ENCODE results near the gene PRMT3.

The PRMT3 gene

DNA sequence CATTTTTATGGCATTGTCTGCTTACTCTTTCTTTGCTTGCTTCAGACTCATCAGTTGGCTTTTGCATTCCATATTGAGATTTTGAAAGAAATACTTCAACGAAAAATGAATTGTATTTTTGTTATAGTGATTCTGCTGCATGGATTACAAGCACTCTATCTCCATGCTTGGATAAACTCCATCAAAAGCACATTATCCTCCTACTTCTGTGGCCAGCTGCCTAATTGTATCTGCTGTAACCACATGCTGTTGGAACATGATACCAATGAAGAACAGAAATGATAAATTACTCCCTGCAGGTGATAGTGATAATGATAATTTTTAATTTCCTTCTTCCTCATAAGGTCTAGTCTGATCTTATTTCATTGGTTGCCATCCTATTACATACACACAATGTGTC is 100.8 kb downstream of the PRMT3 start:
- TF ChIP-seq, protein P1, sequence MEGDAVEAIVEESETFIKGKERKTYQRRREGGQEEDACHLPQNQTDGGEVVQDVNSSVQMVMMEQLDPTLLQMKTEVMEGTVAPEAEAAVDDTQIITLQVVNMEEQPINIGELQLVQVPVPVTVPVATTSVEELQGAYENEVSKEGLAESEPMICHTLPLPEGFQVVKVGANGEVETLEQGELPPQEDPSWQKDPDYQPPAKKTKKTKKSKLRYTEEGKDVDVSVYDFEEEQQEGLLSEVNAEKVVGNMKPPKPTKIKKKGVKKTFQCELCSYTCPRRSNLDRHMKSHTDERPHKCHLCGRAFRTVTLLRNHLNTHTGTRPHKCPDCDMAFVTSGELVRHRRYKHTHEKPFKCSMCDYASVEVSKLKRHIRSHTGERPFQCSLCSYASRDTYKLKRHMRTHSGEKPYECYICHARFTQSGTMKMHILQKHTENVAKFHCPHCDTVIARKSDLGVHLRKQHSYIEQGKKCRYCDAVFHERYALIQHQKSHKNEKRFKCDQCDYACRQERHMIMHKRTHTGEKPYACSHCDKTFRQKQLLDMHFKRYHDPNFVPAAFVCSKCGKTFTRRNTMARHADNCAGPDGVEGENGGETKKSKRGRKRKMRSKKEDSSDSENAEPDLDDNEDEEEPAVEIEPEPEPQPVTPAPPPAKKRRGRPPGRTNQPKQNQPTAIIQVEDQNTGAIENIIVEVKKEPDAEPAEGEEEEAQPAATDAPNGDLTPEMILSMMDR (IDR thresholded peaks at IDR 0.05; ENCODE audit: control extremely low read depth, extremely low read depth, low read depth, missing control alignments) = no peak
- ChIA-PET POLR2A (no interaction called here), CTCF (interaction anchor here (2.1 to 2.5 kb wide), 2 partner anchors 10 to 15 kb away, joined by 5 read pairs; no protein-coding TSS in a partner anchor)
- DNase-seq (ENCODE audit: extremely low spot score) = no peak

DNA sequence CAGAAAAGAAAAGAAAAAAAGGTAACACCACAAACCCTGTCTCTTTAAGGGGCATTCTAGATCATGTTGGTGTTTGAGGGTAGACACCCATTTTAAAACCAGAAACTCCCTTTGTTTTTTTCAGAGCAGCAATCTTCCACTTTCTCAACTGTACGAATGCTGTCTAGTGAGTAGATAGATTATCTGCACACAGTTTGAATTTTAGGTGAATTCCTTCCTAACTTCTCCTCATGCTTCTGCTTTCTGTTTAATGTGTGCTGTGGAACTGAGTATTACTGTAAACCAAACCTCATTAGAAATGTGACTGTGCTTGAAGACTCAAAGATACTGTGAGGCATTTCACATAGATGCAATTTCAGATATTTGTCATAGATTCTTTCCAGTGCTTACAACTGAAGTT is 102.4 kb downstream of the PRMT3 start:
- TF ChIP-seq, protein P1 (IDR thresholded peaks at IDR 0.05; ENCODE audit: control extremely low read depth, extremely low read depth, low read depth, missing control alignments) = no peak
- ChIA-PET CTCF (interaction anchor here (1.3 to 2.5 kb wide), 2 partner anchors 12 to 22 kb away, joined by 3 to 5 read pairs; no protein-coding TSS in a partner anchor), POLR2A (no interaction called here)
- peak; percentile 12 for DNase-seq (ENCODE audit: extremely low spot score)

DNA sequence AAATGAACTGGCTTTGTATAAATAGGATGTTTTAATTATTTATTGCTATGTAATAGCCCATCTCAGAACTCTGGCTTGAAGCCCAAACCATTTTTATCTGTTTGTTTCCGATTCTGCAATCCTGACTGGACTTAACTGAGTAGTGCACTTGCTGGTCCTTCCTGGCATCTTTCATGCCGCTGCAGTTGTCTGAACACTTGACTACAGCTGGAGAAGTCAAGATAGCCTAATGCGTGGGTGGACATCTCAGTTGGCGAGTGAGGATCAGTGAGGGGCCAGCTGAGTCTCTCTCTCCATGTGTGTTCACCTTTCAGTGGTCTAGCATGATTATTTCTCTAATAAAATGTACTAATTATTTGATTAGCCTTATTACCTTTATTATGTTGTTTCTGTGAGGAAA is 105.8 kb downstream of the PRMT3 start:
- POLR2A ChIA-PET = no interaction called here
- CTCF ChIA-PET = no interaction called here
- TF ChIP-seq, protein P1 (IDR thresholded peaks at IDR 0.05; ENCODE audit: control extremely low read depth, extremely low read depth, low read depth, missing control alignments) = no peak
- no peak for DNase-seq (ENCODE audit: extremely low spot score)

DNA sequence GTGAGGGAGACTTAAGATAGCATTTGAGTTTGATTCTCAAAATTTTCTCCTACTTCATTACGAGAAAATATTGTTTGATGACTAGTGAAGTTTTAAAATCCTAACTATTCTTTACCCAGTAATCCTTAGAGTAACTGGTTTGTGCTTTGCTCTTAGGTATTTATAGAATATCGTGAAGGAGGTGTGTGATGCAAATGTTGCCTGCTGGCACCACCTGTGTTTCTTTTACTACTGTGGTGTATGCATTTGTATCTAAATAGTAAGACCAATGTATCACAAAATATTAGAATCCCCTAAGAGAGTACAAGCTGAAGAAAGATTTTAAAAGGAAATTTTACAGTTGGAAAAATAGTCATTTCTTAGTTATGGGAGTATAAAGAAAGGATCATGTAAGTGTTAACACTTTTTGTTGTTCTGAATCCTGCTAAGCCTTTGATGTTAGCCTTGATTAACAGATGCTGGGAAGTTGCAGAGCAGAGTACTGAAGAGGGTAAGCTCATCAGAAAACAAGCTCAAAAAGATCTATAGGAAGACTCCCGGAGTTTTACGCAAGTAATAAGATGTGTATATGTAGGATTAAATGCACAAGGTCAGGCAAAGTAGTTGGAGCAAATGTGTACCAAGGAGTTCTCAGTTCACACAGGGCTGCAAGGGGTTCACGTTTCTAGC is 109.7 kb downstream of the PRMT3 start:
- no peak for DNase-seq (ENCODE audit: extremely low spot score)
- TF ChIP-seq, protein P1 (IDR thresholded peaks at IDR 0.05; ENCODE audit: control extremely low read depth, extremely low read depth, low read depth, missing control alignments) = no peak
- ChIA-PET POLR2A (no interaction called here), CTCF (interaction anchor here (0.9 to 1.5 kb wide), 4 partner anchors 10 to 113 kb away, joined by 3 to 4 read pairs (median 3); no protein-coding TSS in a partner anchor)

DNA sequence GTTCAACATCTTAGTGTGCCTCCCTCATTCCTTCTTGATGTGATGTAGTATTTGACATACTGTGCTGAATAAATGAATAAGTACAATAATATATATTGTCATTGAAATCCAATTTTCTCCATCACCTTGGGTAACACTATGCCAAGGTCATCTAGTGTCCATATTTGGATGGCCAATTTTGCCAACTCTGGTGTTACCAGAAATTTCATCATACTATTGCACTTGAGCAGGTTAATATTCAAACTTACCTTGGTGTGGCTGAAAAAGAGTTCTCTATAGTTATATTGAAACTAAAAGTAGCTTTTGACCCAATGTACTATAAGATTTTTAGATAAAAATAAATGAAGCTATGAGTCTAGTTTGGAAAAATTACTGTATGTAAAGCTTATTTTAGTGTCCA is 113.7 kb downstream of the PRMT3 start:
- DNase-seq (ENCODE audit: extremely low spot score) = no peak
- ChIA-PET POLR2A (no interaction called here), CTCF (interaction anchor here (1.5 to 1.6 kb wide), 2 partner anchors 11 to 109 kb away, joined by 3 to 5 read pairs; no protein-coding TSS in a partner anchor)
- TF ChIP-seq, protein P1 (IDR thresholded peaks at IDR 0.05; ENCODE audit: control extremely low read depth, extremely low read depth, low read depth, missing control alignments) = no peak

DNA sequence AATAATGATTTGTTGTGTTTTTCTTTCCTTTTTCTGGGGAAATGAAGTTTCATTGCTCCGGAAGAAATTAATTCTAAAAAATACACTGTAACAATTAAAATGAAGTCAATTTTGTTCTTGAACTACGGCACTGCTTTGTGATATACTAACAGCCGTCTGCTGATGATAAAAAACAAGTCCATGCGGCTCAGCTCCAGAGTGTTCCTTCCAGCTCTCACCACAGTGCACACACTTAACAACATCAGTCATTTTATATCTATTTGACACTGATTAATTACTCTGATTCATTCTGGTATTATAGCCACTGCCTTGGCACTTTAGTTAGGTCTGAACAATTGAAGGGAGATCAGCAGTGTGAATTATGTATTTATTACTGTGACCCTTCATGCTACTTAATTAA is 114.5 kb downstream of the PRMT3 start:
- CTCF ChIA-PET = interaction anchor here (1.5 to 1.6 kb wide), 2 partner anchors 11 to 109 kb away, joined by 3 to 5 read pairs; no protein-coding TSS in a partner anchor
- no peak for DNase-seq (ENCODE audit: extremely low spot score)
- POLR2A ChIA-PET = no interaction called here
- TF ChIP-seq, protein P1 (IDR thresholded peaks at IDR 0.05; ENCODE audit: control extremely low read depth, extremely low read depth, low read depth, missing control alignments) = no peak

Data from GM10248 (cell line).